ENCODE results near the gene A2M. TPM values are rescaled to one million over a fixed set of nuclear protein-coding genes. Genes with fewer than 3 reads are reported as not detected.

The A2M gene
- total RNA-seq (100 to 1,000 TPM; 218 to 897 (median 349) TPM), polyA plus RNA-seq (100 to 1,000 TPM; 141 to 481 (median 164) TPM)
- long read RNA-seq, donor 1, full-length matches to known transcripts: 12 of 23 reads
- long read RNA-seq, donor 1, partial matches to known transcripts: 11 of 23 reads
- long read RNA-seq, donor 1, other reads (novel, unspliced or antisense): 0 of 23 reads
- long read RNA-seq, donor 2, full-length matches to known transcripts: 12 of 30 reads
- long read RNA-seq, donor 2, partial matches to known transcripts: 18 of 30 reads
- long read RNA-seq, donor 2, other reads (novel, unspliced or antisense): 0 of 30 reads
- long read RNA-seq, donor 3, full-length matches to known transcripts: 24 of 35 reads
- long read RNA-seq, donor 3, partial matches to known transcripts: 11 of 35 reads
- long read RNA-seq, donor 3, other reads (novel, unspliced or antisense): 0 of 35 reads
- long read RNA-seq, donor 4, full-length matches to known transcripts: 15 of 49 reads
- long read RNA-seq, donor 4, partial matches to known transcripts: 31 of 49 reads
- long read RNA-seq, donor 4, other reads (novel, unspliced or antisense): 3 of 49 reads
- long read RNA-seq, donor 5, full-length matches to known transcripts: 818 of 1,076 reads
- long read RNA-seq, donor 5, partial matches to known transcripts: 207 of 1,076 reads
- long read RNA-seq, donor 5, other reads (novel, unspliced or antisense): 51 of 1,076 reads
- long read RNA-seq, donor 6, full-length matches to known transcripts: 28 of 83 reads
- long read RNA-seq, donor 6, partial matches to known transcripts: 49 of 83 reads
- long read RNA-seq, donor 6, other reads (novel, unspliced or antisense): 6 of 83 reads
- long read RNA-seq, donor 7, full-length matches to known transcripts: 7 of 19 reads
- long read RNA-seq, donor 7, partial matches to known transcripts: 12 of 19 reads
- long read RNA-seq, donor 7, other reads (novel, unspliced or antisense): 0 of 19 reads
- long read RNA-seq, donor 8, full-length matches to known transcripts: 45 of 116 reads
- long read RNA-seq, donor 8, partial matches to known transcripts: 71 of 116 reads
- long read RNA-seq, donor 8, other reads (novel, unspliced or antisense): 0 of 116 reads
- long read RNA-seq, donor 9, full-length matches to known transcripts: 22 of 62 reads
- long read RNA-seq, donor 9, partial matches to known transcripts: 40 of 62 reads
- long read RNA-seq, donor 9, other reads (novel, unspliced or antisense): 0 of 62 reads
- long read RNA-seq, donor 10, full-length matches to known transcripts: 8 of 8 reads
- long read RNA-seq, donor 10, partial matches to known transcripts: 0 of 8 reads
- long read RNA-seq, donor 10, other reads (novel, unspliced or antisense): 0 of 8 reads

DNA sequence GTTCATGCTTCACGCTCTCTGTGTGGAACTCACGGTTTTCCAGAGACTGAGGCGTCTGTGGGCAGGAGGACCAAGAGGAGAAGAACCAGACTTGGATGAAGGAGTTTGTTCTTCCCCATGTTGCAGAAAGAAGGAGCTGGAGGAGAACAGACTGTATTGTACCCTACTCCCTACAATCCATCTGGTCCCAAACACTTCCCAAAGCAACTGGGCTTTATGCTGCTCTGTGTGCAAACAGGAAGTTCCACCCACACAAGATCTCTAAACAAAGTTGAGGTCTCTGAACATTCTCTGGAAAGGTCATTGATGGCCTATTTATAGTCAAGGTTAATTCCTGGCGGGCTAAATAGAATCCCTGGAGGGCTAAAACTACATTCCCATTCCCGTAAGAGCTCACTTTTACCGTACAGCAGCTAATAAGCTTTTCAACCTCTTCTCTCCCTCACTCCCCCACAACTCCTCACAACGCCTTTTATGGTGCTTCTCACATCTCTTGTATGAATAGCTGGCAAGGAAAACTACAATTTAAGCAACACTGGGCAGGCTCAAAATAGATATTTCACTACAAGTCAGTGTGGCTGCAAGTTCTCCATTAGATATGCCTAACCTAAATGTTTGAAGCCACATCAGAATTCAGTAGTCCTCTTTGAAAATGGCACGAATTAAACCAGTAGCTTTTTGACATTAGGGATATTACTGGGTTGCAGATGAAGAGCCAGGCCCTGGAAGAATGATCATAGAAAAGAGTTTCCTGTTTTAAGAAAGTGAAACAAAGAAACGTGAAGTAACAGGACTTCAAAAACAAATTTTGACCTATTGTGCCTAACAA lies at the start of gene A2M:
Gene A2M, minus strand, starts transcription at position 189 of the 829 bp plus-strand sequence. Its CDS starts 70 bp downstream, at position 119.
- Histone ChIP-seq H3K4me1 (replicated peaks in 1 of 2) (peaks cover 0 to 24% of the 10 kb centered on the region in 2 donors), H3K27me3 (no peaks in the 10 kb centered on the region), H3K9me3 (replicated peaks in 1 of 3) (no peaks in the 10 kb centered on the region), H3K27ac (peak within 1 kb of the TSS in 4 of 5 donors; percentile 27 to 75 (median 62)), H3K4me3 (peak within 1 kb of the TSS in 2 of 4 donors; percentile 17 to 56), H3K36me3 (replicated peaks in 1 of 2) (peaks cover 0 to 8% of the 10 kb centered on the region in 2 donors)
- TF ChIP-seq, protein P1, sequence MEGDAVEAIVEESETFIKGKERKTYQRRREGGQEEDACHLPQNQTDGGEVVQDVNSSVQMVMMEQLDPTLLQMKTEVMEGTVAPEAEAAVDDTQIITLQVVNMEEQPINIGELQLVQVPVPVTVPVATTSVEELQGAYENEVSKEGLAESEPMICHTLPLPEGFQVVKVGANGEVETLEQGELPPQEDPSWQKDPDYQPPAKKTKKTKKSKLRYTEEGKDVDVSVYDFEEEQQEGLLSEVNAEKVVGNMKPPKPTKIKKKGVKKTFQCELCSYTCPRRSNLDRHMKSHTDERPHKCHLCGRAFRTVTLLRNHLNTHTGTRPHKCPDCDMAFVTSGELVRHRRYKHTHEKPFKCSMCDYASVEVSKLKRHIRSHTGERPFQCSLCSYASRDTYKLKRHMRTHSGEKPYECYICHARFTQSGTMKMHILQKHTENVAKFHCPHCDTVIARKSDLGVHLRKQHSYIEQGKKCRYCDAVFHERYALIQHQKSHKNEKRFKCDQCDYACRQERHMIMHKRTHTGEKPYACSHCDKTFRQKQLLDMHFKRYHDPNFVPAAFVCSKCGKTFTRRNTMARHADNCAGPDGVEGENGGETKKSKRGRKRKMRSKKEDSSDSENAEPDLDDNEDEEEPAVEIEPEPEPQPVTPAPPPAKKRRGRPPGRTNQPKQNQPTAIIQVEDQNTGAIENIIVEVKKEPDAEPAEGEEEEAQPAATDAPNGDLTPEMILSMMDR (IDR thresholded peaks at IDR 0.05): no peak
- TF ChIP-seq POLR2A (IDR thresholded peaks at IDR 0.05): peak; percentile 44 to 51
- intact Hi-C loops (cut with DNase I): no loop called here
- 24 to 29% (median 25%) methylated on average over 9 of the region's 9 CpGs for WGBS, 4 donors
- peak in 5 of 7 donors; percentile 15 to 55 (median 26) for DNase-seq

DNA sequence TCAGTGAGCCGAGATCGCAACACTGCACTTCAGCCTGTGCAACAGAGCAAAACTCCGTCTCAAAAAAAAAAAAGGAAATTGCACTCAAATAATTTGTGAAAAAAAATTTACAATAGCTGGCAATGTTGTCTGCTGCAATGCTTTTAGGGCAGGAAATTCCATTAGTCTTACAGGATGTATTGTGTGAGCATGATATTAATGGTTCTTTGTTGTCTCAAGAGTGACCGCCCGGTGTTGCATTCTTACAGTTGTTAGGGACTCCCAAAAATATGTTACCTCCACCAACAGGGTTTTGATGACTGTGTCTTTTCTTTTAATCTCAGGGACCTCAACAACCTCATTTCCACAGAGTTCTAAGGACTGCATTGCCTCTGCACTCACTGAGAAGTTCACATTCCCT lies 47.7 kb upstream of the A2M start:
- H3K27ac ChIP-seq: no peak overlapping the region
- intact Hi-C loops (cut with DNase I): no loop called here
- DNase-seq: peak in 1 of 7 donors; percentile 23

DNA sequence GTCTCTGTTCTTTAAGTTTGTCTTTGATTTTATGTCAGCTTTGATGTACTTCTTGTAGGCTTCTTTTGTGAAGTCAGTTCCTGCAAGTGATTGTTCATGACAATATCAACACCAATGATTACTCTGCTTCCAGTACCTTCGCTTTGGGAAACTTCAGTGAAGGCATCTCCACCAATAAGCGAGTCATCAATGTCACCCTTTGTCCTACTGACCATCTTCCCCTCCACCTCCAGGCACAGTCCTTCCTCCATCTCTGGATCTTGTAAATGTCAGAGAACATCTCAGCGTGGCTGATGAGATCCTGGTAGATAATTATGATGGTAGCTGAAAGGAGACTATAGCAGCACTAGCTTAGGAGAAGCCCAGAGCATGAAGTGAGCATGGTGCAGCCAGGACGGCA lies 40.4 kb upstream of the A2M start:
- intact Hi-C loops (cut with DNase I): no loop called here
- no peaks in the 10 kb centered on the region for H3K36me3 ChIP-seq (replicated peaks in 1 of 2)
- H3K27ac ChIP-seq: no peak overlapping the region
- no peak for DNase-seq
- WGBS, 4 donors: 85 to 97% (median 87%) methylated on average over 4 of the region's 4 CpGs
- TF ChIP-seq, protein P1 (IDR thresholded peaks at IDR 0.05): no peak
- no peak for TF ChIP-seq POLR2A (IDR thresholded peaks at IDR 0.05)
- no peaks in the 10 kb centered on the region for H3K9me3 ChIP-seq (replicated peaks in 1 of 3)
- no peaks in the 10 kb centered on the region for H3K27me3 ChIP-seq
- no peaks in the 10 kb centered on the region for H3K4me1 ChIP-seq (replicated peaks in 1 of 2)
- H3K4me3 ChIP-seq: no peak overlapping the region

More for the DNA sequence above, 47.7 kb upstream of the A2M start:
- Histone ChIP-seq H3K4me1 (replicated peaks in 1 of 2) (no peaks in the 10 kb centered on the region), H3K4me3 (no peak overlapping the region), H3K9me3 (replicated peaks in 1 of 3) (no peaks in the 10 kb centered on the region), H3K27me3 (no peaks in the 10 kb centered on the region), H3K36me3 (replicated peaks in 1 of 2) (no peaks in the 10 kb centered on the region)
- WGBS, 4 donors: 77 to 85% (median 83%) methylated on average over 5 of the region's 5 CpGs
- TF ChIP-seq, protein P1 (IDR thresholded peaks at IDR 0.05): no peak
- TF ChIP-seq POLR2A (IDR thresholded peaks at IDR 0.05): no peak

All from adrenal gland (tissue), 19 donors.